Muscle of leg (tissue), 11 donors: ENCODE measurements around the gene PGGHG. TPM values are rescaled to one million over a fixed set of nuclear protein-coding genes. Genes with fewer than 3 reads are reported as not detected.
"Not testable (repeated sequence)": the region's sequence is repeated elsewhere in the genome, so short reads cannot be mapped to it uniquely, and the experiment has no call there.

ENCODE experiments used
- DNase-seq: peaks from one replicate; pipeline ENCODE4 v3.0.0; 2013
- H3K27ac ChIP-seq: one replicate; pipeline ENCODE4 v1.5.1; 2013; ENCODE audit warnings: mild to moderate bottlenecking, low read length, control low read depth
- H3K27me3 ChIP-seq: one replicate; pipeline ENCODE4 v1.6.1; 2013; ENCODE audit warnings: low read length; ENCODE audit not compliant: control insufficient read depth, insufficient read depth
- H3K36me3 ChIP-seq: one replicate; pipeline ENCODE4 v1.6.1; 2013; ENCODE audit warnings: low read length; ENCODE audit not compliant: control insufficient read depth, insufficient read depth
- H3K4me1 ChIP-seq: one replicate; pipeline ENCODE4 v1.6.1; 2013; ENCODE audit warnings: low read length; ENCODE audit not compliant: control insufficient read depth, insufficient read depth
- H3K4me3 ChIP-seq: one replicate; pipeline ENCODE4 v1.5.1; 2013; ENCODE audit warnings: low read length, control low read depth
- H3K9me3 ChIP-seq: replicated peaks from 2 replicates; pipeline ENCODE4 v1.6.1; 2013; ENCODE audit warnings: low read depth, low read length; ENCODE audit not compliant: control insufficient read depth
- WGBS: methylation state at CpG from one replicate; pipeline ENCODE4 v1.1.5; 2013; ENCODE audit warnings: missing lambda C conversion rate; ENCODE audit not compliant: insufficient coverage; 5-methylcytosine and 5-hydroxymethylcytosine counted together
- polyA plus RNA-seq, 8 donors: library from polyadenylated mRNA; unstranded; fragments of 120-200 nt; gene quantifications; one replicate each; pipeline versions ENCODE4 v1.2.1 to v1.2.3, GENCODE V29; 2013; ENCODE audit warnings: inconsistent platforms in 1 of 8, low replicate concordance in 1 of 8; ENCODE audit not compliant: insufficient read length in 8 of 8, insufficient read depth in 1 of 8
- total RNA-seq: library from RNA; stranded (reverse); fragments of 120-200 nt; gene quantifications from one replicate; pipeline ENCODE4 v1.2.4, GENCODE V29; 2013

PGGHG gene
- total and polyA plus RNA-seq, 9 donors: 9.2 to 14.1 (median 9.9) TPM

GRCh38 chr11:285021-285893, 3.7 kb upstream of the PGGHG start:
- 75% methylated on average over 27 of the region's 29 CpGs for WGBS
- H3K27me3 ChIP-seq: peaks cover 69% of the 10 kb centered on the region
- no peaks in the 10 kb centered on the region for H3K9me3 ChIP-seq
- H3K4me1 ChIP-seq: peaks cover 17% of the 10 kb centered on the region
- no peak for DNase-seq
- H3K36me3 ChIP-seq: no peaks in the 10 kb centered on the region
- H3K27ac ChIP-seq: no peak overlapping the region
- no peak overlapping the region for H3K4me3 ChIP-seq

GRCh38 chr11:285894-286220, 3.1 kb upstream of the PGGHG start:
- Histone ChIP-seq H3K4me1 (peaks cover 20% of the 10 kb centered on the region), H3K27ac (no peak overlapping the region), H3K9me3 (no peaks in the 10 kb centered on the region), H3K4me3 (no peak overlapping the region), H3K27me3 (peaks cover 64% of the 10 kb centered on the region), H3K36me3 (no peaks in the 10 kb centered on the region)
- WGBS: 64% methylated on average over 4 of the region's 8 CpGs
- no peak for DNase-seq

DNA sequence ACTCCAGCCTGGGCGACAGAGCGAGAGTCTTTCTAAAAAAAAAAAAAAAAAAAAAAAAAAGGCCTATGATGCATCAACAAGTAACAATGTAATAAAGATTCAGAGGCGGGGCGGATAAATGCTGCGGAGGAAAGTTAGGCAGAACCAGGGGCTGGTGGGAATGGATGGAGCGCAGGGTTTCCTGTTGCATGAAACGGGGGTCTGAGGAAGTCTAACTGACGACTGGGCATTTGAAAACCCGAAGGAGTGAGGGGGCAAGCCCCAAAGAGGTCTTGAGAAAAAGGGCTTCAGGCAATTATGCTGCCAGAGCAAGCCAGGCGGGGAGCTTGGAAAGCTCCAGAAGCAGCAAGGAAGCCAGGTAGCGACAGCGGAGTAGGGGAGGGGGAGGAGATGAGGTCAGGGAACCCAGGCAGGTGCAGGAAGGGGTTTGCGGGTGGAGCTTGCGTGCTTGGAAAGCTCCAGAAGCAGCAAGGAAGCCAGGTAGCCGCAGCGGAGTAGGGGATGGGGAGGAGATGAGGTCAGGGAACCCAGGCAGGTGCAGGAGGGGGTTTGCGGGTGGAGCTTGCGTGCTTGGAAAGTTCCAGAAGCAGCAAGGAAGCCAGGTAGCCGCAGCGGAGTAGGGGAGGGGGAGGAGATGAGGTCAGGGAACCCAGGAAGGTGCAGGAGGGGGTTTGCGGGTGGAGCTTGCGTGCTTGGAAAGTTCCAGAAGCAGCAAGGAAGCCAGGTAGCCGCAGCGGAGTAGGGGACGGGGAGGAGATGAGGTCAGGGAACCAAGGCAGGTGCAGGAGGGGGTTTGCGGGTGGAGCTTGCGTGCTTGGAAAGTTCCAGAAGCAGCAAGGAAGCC, 1.7 kb upstream of the PGGHG start:
- H3K4me3 ChIP-seq, H3K36me3 ChIP-seq, H3K9me3 ChIP-seq, H3K27ac ChIP-seq: not testable (repeated sequence)
- H3K27me3 ChIP-seq: peaks cover 50% of the 10 kb centered on the region
- peak; percentile 3 for DNase-seq
- 83% methylated on average over 25 of the region's 27 CpGs for WGBS
- H3K4me1 ChIP-seq: peaks cover 20% of the 10 kb centered on the region

DNA sequence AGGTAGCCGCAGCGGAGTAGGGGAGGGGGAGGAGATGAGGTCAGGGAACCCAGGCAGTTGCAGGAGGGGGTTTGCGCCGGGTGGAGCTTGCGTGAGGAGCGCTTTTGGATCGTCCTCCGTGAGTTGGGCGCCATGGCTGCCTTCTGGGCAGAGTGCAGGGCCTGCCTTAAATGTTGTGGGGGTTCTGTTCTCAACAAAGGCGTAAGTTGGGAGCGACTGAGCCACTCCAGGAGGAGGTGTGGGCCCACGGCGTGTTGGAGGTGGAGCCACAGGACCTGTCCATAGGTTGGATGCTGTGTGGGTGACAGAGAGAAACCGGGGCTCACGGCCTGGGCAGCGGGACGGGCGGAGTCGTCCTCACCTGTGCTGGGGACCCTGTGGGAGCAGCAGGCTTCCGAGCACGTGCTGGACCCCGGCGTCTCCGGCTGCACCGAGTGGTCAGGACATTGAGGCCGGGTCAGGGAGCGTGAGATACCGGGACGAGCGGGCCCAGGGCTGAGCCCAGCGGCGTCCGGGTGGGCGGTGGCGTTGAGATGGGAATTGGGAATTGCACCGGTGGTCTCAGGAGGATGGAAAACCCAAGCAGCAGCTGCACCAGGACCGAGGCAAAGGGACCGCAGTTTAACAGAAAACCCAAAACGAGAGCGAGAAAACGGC, 977 bp upstream of the PGGHG start:
- no peaks in the 10 kb centered on the region for H3K9me3 ChIP-seq
- peak; percentile 2 for DNase-seq
- peaks cover 20% of the 10 kb centered on the region for H3K4me1 ChIP-seq
- no peaks in the 10 kb centered on the region for H3K36me3 ChIP-seq
- H3K27ac ChIP-seq: no peak overlapping the region
- H3K4me3 ChIP-seq: peak overlapping the region; percentile 53
- WGBS: 19% methylated on average over 41 of the region's 41 CpGs
- H3K27me3 ChIP-seq: peaks cover 43% of the 10 kb centered on the region

GRCh38 chr11:289398-289711, 429 bp downstream of the PGGHG start:
- Histone ChIP-seq H3K4me1 (peaks cover 20% of the 10 kb centered on the region), H3K36me3 (peaks cover 4% of the 10 kb centered on the region), H3K4me3 (peak overlapping the region; percentile 25), H3K27me3 (peaks cover 34% of the 10 kb centered on the region), H3K27ac (no peak overlapping the region), H3K9me3 (no peaks in the 10 kb centered on the region)
- DNase-seq: no peak
- WGBS: 22% methylated on average over 8 of the region's 14 CpGs

DNA sequence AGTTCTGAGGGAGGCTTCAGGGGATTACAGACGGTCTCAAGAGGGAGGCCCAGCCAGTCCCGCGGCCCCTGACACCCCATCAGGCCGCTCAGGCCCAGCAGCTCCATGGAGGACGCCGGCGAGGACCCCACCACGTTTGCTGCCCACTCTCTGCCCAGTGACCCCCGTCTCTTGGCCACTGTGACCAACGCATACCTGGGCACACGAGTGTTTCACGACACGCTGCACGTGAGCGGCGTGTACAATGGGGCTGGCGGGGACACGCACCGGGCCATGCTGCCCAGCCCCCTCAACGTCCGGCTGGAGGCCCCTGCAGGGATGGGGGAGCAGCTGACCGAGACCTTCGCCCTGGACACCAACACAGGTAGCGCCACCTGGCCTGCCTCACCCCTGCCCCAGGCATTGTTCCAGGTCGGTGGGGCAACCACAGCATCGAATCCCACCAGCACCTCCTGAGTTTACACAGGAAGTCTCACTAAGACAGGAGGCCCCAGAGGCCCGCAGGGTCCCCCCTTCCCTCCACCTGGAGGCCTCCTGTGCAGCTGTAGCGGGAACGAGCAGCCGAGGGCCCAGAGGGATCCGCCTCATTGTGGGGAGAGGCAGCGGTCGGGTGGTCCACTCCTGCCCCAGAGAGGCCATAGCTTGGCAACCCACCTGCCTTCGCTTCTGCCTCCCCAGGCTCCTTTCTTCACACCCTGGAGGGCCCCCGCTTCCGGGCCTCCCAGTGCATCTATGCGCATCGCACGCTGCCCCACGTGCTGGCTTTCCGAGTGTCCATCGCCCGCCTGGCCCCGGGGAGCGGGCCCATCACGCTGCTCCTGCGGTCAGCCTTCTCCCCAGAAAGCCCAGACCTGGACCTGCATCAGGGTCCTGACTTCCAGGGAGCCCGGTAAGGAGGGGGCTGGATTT, 1.0 kb downstream of the PGGHG start:
- H3K36me3 ChIP-seq: peaks cover 6% of the 10 kb centered on the region
- WGBS: 70% methylated on average over 45 of the region's 48 CpGs
- peak overlapping the region; percentile 25 for H3K4me3 ChIP-seq
- peaks cover 31% of the 10 kb centered on the region for H3K27me3 ChIP-seq
- DNase-seq: no peak
- H3K4me1 ChIP-seq: peaks cover 20% of the 10 kb centered on the region
- no peaks in the 10 kb centered on the region for H3K9me3 ChIP-seq
- no peak overlapping the region for H3K27ac ChIP-seq

GRCh38 chr11:290621-291231, 1.8 kb downstream of the PGGHG start:
- Histone ChIP-seq H3K4me1 (peaks cover 20% of the 10 kb centered on the region), H3K27ac (no peak overlapping the region), H3K4me3 (no peak overlapping the region), H3K27me3 (peaks cover 26% of the 10 kb centered on the region), H3K9me3 (no peaks in the 10 kb centered on the region), H3K36me3 (peaks cover 6% of the 10 kb centered on the region)
- 68% methylated on average over 11 of the region's 13 CpGs for WGBS
- no peak for DNase-seq

DNA sequence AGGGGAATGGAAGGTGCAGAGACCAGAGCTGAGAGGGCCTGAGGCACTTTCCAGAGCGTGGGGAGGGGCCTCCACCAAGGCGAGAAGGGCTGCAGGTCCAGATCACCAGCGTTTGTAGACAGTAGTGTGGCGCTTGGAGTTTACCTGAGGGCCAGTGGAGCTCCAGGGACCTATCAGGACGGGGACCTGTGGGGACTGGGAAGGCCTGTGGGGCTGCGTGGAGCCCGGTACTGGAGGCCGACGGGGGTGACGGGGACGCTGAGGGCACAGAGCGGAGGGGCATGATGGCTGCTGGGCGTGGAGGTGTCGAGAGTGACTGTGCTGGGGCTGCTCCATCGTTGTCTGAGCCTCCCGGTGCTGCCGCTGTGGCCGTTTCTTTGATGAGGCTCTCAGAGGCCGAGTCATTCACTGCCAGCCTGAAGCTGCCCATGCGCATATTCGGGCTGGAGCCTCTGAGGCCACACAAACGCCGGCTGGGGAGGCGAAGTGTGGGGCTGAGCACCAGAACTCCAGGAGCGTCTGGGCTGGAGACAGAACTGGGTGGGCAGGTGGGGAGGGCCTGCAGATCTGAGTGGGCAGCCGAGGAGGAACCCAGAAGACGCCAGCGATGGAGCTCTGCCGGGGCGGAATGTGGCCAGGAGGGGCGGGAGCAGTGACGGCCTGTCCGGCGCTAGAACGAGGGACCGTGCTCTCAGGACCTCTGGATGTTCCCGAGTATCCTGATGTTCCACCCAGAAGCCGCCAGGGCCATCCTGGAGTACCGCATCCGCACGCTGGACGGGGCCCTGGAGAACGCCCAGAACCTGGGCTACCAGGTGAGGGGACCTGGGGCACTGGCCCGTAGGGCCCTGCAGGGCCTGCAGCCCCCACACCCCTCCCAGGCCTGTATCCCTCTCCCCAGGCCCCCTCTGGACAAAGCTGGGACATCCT, 2.6 kb downstream of the PGGHG start:
- no peak overlapping the region for H3K27ac ChIP-seq
- peaks cover 6% of the 10 kb centered on the region for H3K36me3 ChIP-seq
- H3K4me3 ChIP-seq: no peak overlapping the region
- H3K9me3 ChIP-seq: no peaks in the 10 kb centered on the region
- peaks cover 20% of the 10 kb centered on the region for H3K4me1 ChIP-seq
- DNase-seq: no peak
- 75% methylated on average over 41 of the region's 44 CpGs for WGBS
- peaks cover 17% of the 10 kb centered on the region for H3K27me3 ChIP-seq
